Ascending aorta (tissue), 2 donors: ENCODE measurements around the gene SV2B. TPM values are rescaled to one million over a fixed set of nuclear protein-coding genes. Genes with fewer than 3 reads are reported as not detected.

Experiments
- DNase-seq, 2 donors: peaks; one replicate each; pipeline ENCODE4 v3.0.0-alpha.2; 2019; ENCODE audit warnings: low spot score in 2 of 2
- H3K27ac ChIP-seq, 2 donors: fragments of 200-600 bp; sonication (generic); one replicate each; pipeline ENCODE4 v1.5.1; 2016 to 2017; ENCODE audit warnings: mild to moderate bottlenecking in 1 of 2
- H3K27me3 ChIP-seq: fragments of 200-600 bp; sonication (generic); one replicate; pipeline ENCODE4 v1.5.1; 2017
- H3K36me3 ChIP-seq, 2 donors: fragments of 200-600 bp; sonication (generic); one replicate each; pipeline ENCODE4 v1.5.1; 2016
- H3K4me1 ChIP-seq, 2 donors: fragments of 200-600 bp; sonication (generic); one replicate each; pipeline ENCODE4 v1.5.1; 2016 to 2017; ENCODE audit warnings: mild to moderate bottlenecking in 1 of 2
- H3K4me3 ChIP-seq, 2 donors: fragments of 200-600 bp; sonication (generic); one replicate each; pipeline ENCODE4 v1.5.1; 2016 to 2017; ENCODE audit warnings: mild to moderate bottlenecking in 1 of 2
- H3K9me3 ChIP-seq, 2 donors: fragments of 200-600 bp; sonication (generic); one replicate each; pipeline ENCODE4 v1.5.1; 2016
- intact Hi-C: fragments of 100-400 bp; cut with DNase I; formaldehyde crosslinking; loops from one replicate; pipeline ENCODE4 v1.15.1; 2023
- total RNA-seq: library from RNA; depleted of rRNA; stranded (reverse); fragments of >200 nt; gene quantifications from one replicate; pipeline ENCODE4 v1.1.0, GENCODE V29; 2016
- TF ChIP-seq, protein P1 (sequence below), 3 experiments: fragments of 200-600 bp in 2 of 3; fragments of 450-650 bp in 1 of 3; sonication (generic) in 2 of 3; IDR thresholded peaks; one replicate each; pipeline ENCODE4 v1.5.1; 2016 to 2019; ENCODE audit warnings: antibody characterized with exemption in 3 of 3, mild to moderate bottlenecking in 1 of 3, moderate library complexity in 1 of 3

The SV2B gene
- total RNA-seq, 1 donor from 2014 or later: 0.11 TPM

DNA sequence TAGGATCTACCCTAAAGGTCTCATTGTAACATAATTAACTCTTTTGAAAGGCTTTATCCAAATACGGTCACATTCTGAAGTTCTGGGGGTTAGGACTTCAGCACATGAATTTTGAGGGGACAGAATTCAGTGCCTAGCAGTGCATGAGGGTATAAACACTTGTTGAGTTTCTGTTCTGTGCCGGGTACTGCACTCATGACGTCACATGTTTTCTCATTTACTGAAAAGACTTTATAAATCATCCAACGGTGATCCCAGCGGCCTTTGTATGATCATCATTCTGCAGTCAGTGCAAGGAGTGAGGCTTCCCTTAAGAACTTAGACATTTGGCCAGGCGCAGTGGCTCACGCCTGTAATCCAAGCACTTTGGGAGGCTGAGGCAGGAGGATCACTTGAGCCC, 25.1 kb downstream of the SV2B start:
- no peak for DNase-seq
- no peaks in the 10 kb centered on the region for H3K9me3 ChIP-seq
- intact Hi-C loops: no loop called here
- no peaks in the 10 kb centered on the region for H3K36me3 ChIP-seq
- no peak overlapping the region for H3K4me3 ChIP-seq
- no peaks in the 10 kb centered on the region for H3K4me1 ChIP-seq
- H3K27ac ChIP-seq: no peak overlapping the region
- TF ChIP-seq, protein P1, sequence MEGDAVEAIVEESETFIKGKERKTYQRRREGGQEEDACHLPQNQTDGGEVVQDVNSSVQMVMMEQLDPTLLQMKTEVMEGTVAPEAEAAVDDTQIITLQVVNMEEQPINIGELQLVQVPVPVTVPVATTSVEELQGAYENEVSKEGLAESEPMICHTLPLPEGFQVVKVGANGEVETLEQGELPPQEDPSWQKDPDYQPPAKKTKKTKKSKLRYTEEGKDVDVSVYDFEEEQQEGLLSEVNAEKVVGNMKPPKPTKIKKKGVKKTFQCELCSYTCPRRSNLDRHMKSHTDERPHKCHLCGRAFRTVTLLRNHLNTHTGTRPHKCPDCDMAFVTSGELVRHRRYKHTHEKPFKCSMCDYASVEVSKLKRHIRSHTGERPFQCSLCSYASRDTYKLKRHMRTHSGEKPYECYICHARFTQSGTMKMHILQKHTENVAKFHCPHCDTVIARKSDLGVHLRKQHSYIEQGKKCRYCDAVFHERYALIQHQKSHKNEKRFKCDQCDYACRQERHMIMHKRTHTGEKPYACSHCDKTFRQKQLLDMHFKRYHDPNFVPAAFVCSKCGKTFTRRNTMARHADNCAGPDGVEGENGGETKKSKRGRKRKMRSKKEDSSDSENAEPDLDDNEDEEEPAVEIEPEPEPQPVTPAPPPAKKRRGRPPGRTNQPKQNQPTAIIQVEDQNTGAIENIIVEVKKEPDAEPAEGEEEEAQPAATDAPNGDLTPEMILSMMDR (IDR thresholded peaks at IDR 0.05): no peak
- no peaks in the 10 kb centered on the region for H3K27me3 ChIP-seq

DNA sequence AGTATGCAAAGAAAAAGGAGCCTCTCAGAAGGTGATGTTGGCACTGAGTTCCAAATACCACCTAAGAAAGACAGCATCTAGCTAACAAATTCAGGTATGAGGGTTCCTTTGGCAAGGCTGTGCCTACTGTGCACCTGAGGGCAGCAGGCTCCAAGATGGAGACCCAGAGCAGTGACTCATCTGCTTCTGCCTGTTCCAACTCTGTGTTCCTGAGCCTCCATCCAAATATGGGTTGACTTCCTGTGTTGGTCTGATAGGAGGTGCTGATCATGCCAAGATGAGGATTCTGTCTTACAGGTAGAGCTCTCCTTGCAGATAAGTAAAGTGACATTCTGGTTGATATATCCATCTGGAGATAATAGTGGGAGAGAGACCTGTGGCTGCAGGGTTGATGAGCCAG, 26.0 kb downstream of the SV2B start:
- Histone ChIP-seq H3K9me3 (no peaks in the 10 kb centered on the region), H3K4me3 (no peak overlapping the region), H3K4me1 (no peaks in the 10 kb centered on the region), H3K27ac (no peak overlapping the region), H3K36me3 (no peaks in the 10 kb centered on the region), H3K27me3 (no peaks in the 10 kb centered on the region)
- DNase-seq: no peak
- TF ChIP-seq, protein P1 (IDR thresholded peaks at IDR 0.05): no peak
- intact Hi-C loops: no loop called here

DNA sequence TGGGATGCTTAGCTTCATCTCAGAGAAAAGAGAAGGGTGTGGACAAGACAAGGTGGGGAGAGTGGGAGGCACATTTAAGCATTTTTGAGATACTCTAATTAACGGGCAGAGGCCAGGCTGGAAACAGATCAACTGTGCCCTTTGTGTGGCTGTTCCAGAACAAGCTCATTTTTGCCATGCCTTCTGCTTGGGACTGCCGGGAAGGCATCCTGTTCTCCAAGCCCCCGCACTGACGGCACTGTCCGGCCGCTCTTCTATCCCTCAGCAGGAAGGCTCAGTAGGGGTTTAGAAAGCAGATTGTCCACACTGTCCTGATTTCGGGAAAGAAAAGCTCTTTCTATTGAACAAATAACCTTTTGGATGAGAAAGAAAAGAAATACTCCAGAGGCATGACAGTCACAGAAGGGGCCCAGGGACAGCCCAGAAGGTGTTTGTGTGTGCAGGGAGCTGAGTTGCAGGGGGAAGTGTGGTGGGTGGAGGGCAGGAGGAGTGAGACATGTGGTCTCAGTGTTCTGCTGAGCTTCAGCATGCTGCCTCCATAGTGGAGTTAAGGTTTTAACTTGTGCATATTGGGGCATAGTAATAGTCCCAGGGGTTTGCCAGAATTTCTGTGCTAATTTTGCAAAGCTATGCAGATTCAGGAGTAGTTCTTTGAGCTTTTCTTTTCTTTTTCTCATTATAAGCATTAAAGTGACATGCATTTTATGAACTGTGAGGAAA, 27.3 kb downstream of the SV2B start:
- intact Hi-C loops: no loop called here
- no peak for DNase-seq

DNA sequence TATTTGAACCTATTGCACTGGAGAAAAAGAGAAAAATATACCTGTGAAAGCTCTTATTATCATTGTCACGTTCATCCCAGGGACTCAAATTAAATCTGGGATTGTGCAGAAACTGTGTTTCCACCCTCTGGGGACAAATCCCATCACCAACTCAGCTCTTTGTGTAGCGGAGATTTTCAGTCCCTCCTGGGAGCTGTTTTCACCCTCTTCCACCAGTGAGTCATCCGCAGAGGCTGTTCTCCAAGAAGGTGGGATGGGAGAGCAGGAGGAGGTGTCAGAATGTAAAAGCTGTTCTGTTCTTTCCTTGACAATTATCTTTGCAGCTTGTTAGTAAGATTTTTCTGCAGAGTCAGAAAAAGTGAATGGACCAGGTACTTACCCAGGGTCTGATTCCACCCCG, 28.0 kb downstream of the SV2B start:
- DNase-seq: no peak
- Histone ChIP-seq H3K27me3 (no peaks in the 10 kb centered on the region), H3K4me3 (no peak overlapping the region), H3K9me3 (no peaks in the 10 kb centered on the region), H3K4me1 (no peaks in the 10 kb centered on the region), H3K27ac (no peak overlapping the region), H3K36me3 (no peaks in the 10 kb centered on the region)
- intact Hi-C loops: no loop called here
- TF ChIP-seq, protein P1 (IDR thresholded peaks at IDR 0.05): no peak

More for the DNA sequence above, 27.3 kb downstream of the SV2B start:
- no peak overlapping the region for H3K27ac ChIP-seq
- H3K9me3 ChIP-seq: no peaks in the 10 kb centered on the region
- no peaks in the 10 kb centered on the region for H3K27me3 ChIP-seq
- H3K36me3 ChIP-seq: no peaks in the 10 kb centered on the region
- H3K4me1 ChIP-seq: no peaks in the 10 kb centered on the region
- H3K4me3 ChIP-seq: no peak overlapping the region
- TF ChIP-seq, protein P1 (IDR thresholded peaks at IDR 0.05): no peak

DNA sequence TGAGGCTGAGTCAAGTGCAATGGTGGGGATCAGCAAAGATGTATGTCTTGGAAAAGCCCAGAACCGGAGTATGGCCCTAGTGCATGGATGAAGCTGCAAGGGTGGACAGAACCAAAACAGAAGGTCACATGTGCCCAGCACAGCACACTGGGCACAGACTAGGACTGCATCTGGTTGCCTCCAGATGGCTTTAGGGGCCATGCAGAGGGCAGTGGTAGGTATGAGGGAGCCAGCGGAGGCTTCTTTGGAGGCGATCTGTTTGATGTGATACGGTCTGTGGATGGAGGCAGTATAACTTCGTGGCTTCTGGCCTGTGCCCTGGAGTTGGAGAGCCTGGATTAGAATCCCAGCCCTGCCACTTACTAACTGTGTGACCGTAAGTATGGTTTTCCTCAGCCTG, 29.4 kb downstream of the SV2B start:
- Histone ChIP-seq H3K27ac (no peak overlapping the region), H3K4me3 (no peak overlapping the region), H3K27me3 (no peaks in the 10 kb centered on the region), H3K36me3 (no peaks in the 10 kb centered on the region), H3K4me1 (no peaks in the 10 kb centered on the region), H3K9me3 (no peaks in the 10 kb centered on the region)
- TF ChIP-seq, protein P1 (IDR thresholded peaks at IDR 0.05): no peak
- DNase-seq: no peak
- intact Hi-C loops: no loop called here

DNA sequence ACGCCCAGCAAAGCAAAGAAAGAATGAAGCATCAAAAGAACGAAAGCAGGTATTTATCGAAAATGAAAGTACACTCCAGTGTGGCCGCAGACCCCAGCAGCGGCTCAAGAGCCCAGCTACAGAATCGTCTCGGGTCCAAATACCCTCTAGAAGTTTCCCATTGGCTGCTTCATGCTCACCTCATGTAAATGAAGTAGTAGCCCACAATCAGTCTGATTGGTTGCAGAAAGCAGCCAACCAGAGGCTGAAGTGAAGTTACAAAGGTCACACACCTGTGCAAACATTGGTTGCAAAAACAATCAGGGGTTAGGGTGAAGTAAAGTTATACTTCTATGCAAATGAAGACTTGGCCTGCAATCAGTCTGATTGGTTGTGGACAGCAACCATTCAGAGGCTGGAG, 32.0 kb downstream of the SV2B start:
- no peak for DNase-seq
- TF ChIP-seq, protein P1 (IDR thresholded peaks at IDR 0.05): no peak
- H3K9me3 ChIP-seq: no peaks in the 10 kb centered on the region
- intact Hi-C loops: no loop called here
- H3K4me1 ChIP-seq: no peaks in the 10 kb centered on the region
- no peak overlapping the region for H3K27ac ChIP-seq
- no peaks in the 10 kb centered on the region for H3K27me3 ChIP-seq
- no peaks in the 10 kb centered on the region for H3K36me3 ChIP-seq
- H3K4me3 ChIP-seq: no peak overlapping the region
